ENCODE data around the gene UFL1. TPM values are rescaled to one million over a fixed set of nuclear protein-coding genes. Genes with fewer than 3 reads are reported as not detected.

Gene UFL1
- total RNA-seq (2022; extraction: Qiagen RNA extraction), result 6.8 to 9.5 TPM (median 8.8 TPM) in 5 replicates

GRCh38 chr6:96521644-96522464 lies at the start of gene UFL1:
Gene UFL1 (plus strand): TSS chr6:96521806. CDS start chr6:96521874, 68 bp downstream.

GRCh38 chr6:96562886-96563285 lies 41.3 kb downstream of the UFL1 start, which contains the start of gene FHL5:
Gene FHL5 (plus strand): TSS chr6:96563128. CDS start chr6:96603614, 40,486 bp downstream.

Other genes with a start within 250 kb of the UFL1 start
- not detected in 5 replicates for gene FHL5, start 41.3 kb downstream of the UFL1 start, total RNA-seq (2022; extraction: Qiagen RNA extraction)

Data from A549 treated with Mapracorat at 1 μM for 4 hours (cell line).